ENCODE measurements around the gene TMEM63C. TPM values are rescaled to one million over a fixed set of nuclear protein-coding genes. Genes with fewer than 3 reads are reported as not detected.

Gene TMEM63C
- total RNA-seq, 5 donors from 2014 or later (not counting 1 experiment from before 2014, with no cell fraction given) = 0.76 to 2.6 (median 1.3) TPM

DNA sequence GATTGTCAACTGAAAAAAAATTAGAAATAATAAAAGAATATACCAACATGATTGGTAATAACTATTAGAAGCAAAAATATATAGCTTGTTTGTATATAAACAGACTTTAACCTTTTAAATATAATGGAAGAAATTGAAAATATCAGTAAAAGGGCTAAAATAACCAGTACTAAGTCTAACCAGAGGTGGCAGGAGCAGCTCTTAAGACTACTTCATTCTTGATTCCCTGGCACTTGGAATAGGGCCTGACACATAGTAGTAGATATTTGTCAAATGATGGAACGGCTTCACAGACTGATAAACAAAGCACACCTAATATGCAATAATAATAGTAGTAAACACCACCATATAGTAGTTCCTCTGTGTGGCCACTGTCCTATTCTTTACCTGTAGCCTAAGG is 9.4 kb downstream of the TMEM63C start:
- Histone ChIP-seq H3K4me3 (ENCODE audit: control insufficient read depth in 1 of 2, extremely low read depth in 1 of 2, low read length in 1 of 2) (no peak overlapping the region), H3K27ac (ENCODE audit: low read length) (no peak overlapping the region), H3K36me3 (ENCODE audit: control insufficient read depth in 2 of 2, extremely low read depth in 1 of 2, insufficient read depth in 1 of 2, low read length in 1 of 2) (no peaks in the 10 kb centered on the region), H3K9me3 (no peaks in the 10 kb centered on the region), H3K27me3 (replicated peaks in 1 of 2; ENCODE audit: control insufficient read depth in 2 of 2, extremely low read depth in 1 of 2, insufficient read depth in 2 of 2, low read length in 1 of 2) (peaks cover 0 to 13% of the 10 kb centered on the region in 2 experiments), H3K4me1 (ENCODE audit: control insufficient read depth in 1 of 2, extremely low read depth in 1 of 2, insufficient read depth in 2 of 2, low read length in 2 of 2) (peaks cover 0 to 5% of the 10 kb centered on the region in 2 experiments)
- ChIA-PET POLR2A (interaction anchor here in 1 of 2 donors (0.5 kb wide), 1 partner anchor 50 kb away, joined by 4 read pairs; no protein-coding TSS in a partner anchor), CTCF (no interaction called here)
- Mint-ChIP-seq H3K27me3 (peaks cover 19 to 27% of the 10 kb centered on the region in 2 donors), H3K36me3 (no peaks in the 10 kb centered on the region), H3K27ac (no peak overlapping the region), H3K4me3 (no peak overlapping the region), H3K4me1 (no peaks in the 10 kb centered on the region), H3K9me3 (no peaks in the 10 kb centered on the region)
- no CpG with 5 or more reads among the region's 1 CpG for WGBS (ENCODE audit: insufficient coverage)
- DNase-seq (no peak), ATAC-seq (replicated peaks in 1 of 4) (no peak)

DNA sequence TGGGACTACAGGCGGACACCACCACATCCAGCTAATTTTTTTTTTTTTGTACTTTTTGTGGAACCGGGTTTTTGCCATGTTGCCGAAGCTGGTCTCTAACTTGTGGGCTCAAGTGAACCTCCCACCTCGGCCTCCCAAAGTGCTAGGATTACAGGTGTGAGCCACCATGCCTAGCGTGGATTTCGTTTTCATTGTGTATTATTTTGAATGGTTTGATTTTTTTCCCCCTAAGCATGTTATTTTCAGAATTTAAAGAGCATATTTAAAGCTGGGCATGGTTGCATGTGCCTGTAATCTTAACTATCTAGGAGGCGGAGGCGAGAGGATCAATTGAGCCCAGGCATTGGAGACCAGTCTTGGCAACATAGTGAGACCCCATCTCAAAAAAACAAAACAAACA is 13.1 kb downstream of the TMEM63C start:
- H3K27me3 Mint-ChIP-seq = peaks cover 0 to 24% of the 10 kb centered on the region in 2 donors
- Histone ChIP-seq H3K4me3 (ENCODE audit: control insufficient read depth in 1 of 2, extremely low read depth in 1 of 2, low read length in 1 of 2) (no peak overlapping the region), H3K27me3 (replicated peaks in 1 of 2; ENCODE audit: control insufficient read depth in 2 of 2, extremely low read depth in 1 of 2, insufficient read depth in 2 of 2, low read length in 1 of 2) (peaks cover 0 to 14% of the 10 kb centered on the region in 2 experiments), H3K27ac (ENCODE audit: low read length) (no peak overlapping the region), H3K36me3 (ENCODE audit: control insufficient read depth in 2 of 2, extremely low read depth in 1 of 2, insufficient read depth in 1 of 2, low read length in 1 of 2) (no peaks in the 10 kb centered on the region), H3K9me3 (no peaks in the 10 kb centered on the region), H3K4me1 (ENCODE audit: control insufficient read depth in 1 of 2, extremely low read depth in 1 of 2, insufficient read depth in 2 of 2, low read length in 2 of 2) (no peaks in the 10 kb centered on the region)
- ChIA-PET POLR2A (no interaction called here), CTCF (no interaction called here)
- no peak overlapping the region for H3K27ac Mint-ChIP-seq
- H3K9me3 Mint-ChIP-seq = no peaks in the 10 kb centered on the region
- no peaks in the 10 kb centered on the region for H3K36me3 Mint-ChIP-seq
- H3K4me3 Mint-ChIP-seq = no peak overlapping the region
- H3K4me1 Mint-ChIP-seq = no peaks in the 10 kb centered on the region
- no peak for ATAC-seq (replicated peaks in 1 of 4)
- WGBS (ENCODE audit: insufficient coverage) = 100% methylated on average over 1 of the region's 8 CpGs
- no peak for DNase-seq

DNA sequence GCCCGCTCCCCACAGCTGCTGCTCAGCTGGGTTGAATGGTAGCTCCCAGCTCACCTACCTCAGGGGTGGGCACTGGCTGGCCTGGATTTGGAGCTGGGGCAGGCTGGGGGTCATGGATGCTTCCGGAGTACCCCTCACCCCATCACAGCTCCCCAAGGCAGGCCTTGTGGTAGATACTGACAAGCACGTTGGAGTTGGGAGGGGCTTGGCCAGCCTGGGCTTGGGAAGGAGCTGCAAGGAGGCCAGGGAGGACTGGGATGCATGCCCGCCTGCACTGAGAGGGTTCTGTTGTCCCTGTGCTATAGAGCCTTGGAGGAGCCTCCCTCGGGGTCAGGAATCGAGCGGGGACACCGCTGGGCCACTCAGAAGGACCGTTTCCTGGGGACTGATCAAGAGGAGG is 14.2 kb downstream of the TMEM63C start:
- CTCF ChIA-PET = interaction anchor here in 1 of 2 donors (0.7 kb wide), 1 partner anchor 18 kb away, joined by 3 read pairs; no protein-coding TSS in a partner anchor
- H3K4me3 Mint-ChIP-seq = no peak overlapping the region

DNA sequence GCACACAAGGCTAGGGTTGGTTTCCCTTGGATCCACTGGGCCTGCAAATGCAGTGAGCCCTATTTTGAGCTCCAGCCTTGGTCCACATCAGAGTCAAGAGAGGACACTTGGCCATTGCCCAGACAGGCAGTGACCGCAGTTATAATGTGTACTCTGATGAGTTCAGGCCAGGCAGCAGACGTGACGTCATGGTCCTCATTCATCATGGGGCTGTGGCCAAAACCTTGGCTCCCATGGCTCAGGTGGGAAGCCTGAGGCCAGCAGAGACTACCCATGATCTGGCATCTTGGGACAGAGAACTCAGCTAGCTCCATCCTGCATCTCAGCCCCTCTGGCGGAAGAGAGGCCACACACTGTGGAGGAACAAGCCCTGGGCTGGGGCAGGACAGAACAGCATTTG is 16.4 kb downstream of the TMEM63C start:
- H3K27me3 Mint-ChIP-seq = peaks cover 14 to 34% of the 10 kb centered on the region in 2 donors
- H3K9me3 Mint-ChIP-seq = no peaks in the 10 kb centered on the region
- H3K4me3 Mint-ChIP-seq = no peak overlapping the region
- H3K4me1 ChIP-seq (ENCODE audit: control insufficient read depth in 1 of 2, extremely low read depth in 1 of 2, insufficient read depth in 2 of 2, low read length in 2 of 2) = no peaks in the 10 kb centered on the region
- H3K27ac ChIP-seq (ENCODE audit: low read length) = no peak overlapping the region
- POLR2A ChIA-PET = interaction anchor here (0.6 kb wide), 2 partner anchors 173 to 483 kb away, joined by 3 to 11 read pairs; no protein-coding TSS in a partner anchor
- H3K4me1 Mint-ChIP-seq = no peaks in the 10 kb centered on the region
- no peak overlapping the region for H3K27ac Mint-ChIP-seq
- 92% methylated on average over 4 of the region's 4 CpGs for WGBS (ENCODE audit: insufficient coverage)
- H3K36me3 Mint-ChIP-seq = no peaks in the 10 kb centered on the region
- H3K9me3 ChIP-seq = no peaks in the 10 kb centered on the region
- no peaks in the 10 kb centered on the region for H3K36me3 ChIP-seq (ENCODE audit: control insufficient read depth in 2 of 2, extremely low read depth in 1 of 2, insufficient read depth in 1 of 2, low read length in 1 of 2)
- ATAC-seq (replicated peaks in 1 of 4) (no peak), DNase-seq (no peak)
- peaks cover 0 to 26% of the 10 kb centered on the region in 2 experiments for H3K27me3 ChIP-seq (replicated peaks in 1 of 2; ENCODE audit: control insufficient read depth in 2 of 2, extremely low read depth in 1 of 2, insufficient read depth in 2 of 2, low read length in 1 of 2)
- CTCF ChIA-PET = no interaction called here
- H3K4me3 ChIP-seq (ENCODE audit: control insufficient read depth in 1 of 2, extremely low read depth in 1 of 2, low read length in 1 of 2) = no peak overlapping the region

More for the DNA sequence above, 14.2 kb downstream of the TMEM63C start:
- POLR2A ChIA-PET = no interaction called here
- no peak for DNase-seq
- H3K4me3 ChIP-seq (ENCODE audit: control insufficient read depth in 1 of 2, extremely low read depth in 1 of 2, low read length in 1 of 2) = no peak overlapping the region
- no peaks in the 10 kb centered on the region for H3K36me3 Mint-ChIP-seq
- H3K4me1 ChIP-seq (ENCODE audit: control insufficient read depth in 1 of 2, extremely low read depth in 1 of 2, insufficient read depth in 2 of 2, low read length in 2 of 2) = no peaks in the 10 kb centered on the region
- H3K27ac ChIP-seq (ENCODE audit: low read length) = no peak overlapping the region
- H3K27me3 Mint-ChIP-seq = peaks cover 3 to 30% of the 10 kb centered on the region in 2 donors
- no peaks in the 10 kb centered on the region for H3K9me3 ChIP-seq
- no peak overlapping the region for H3K27ac Mint-ChIP-seq
- 77% methylated on average over 6 of the region's 9 CpGs for WGBS (ENCODE audit: insufficient coverage)
- no peaks in the 10 kb centered on the region for H3K36me3 ChIP-seq (ENCODE audit: control insufficient read depth in 2 of 2, extremely low read depth in 1 of 2, insufficient read depth in 1 of 2, low read length in 1 of 2)
- ATAC-seq (replicated peaks in 1 of 4) = no peak
- no peaks in the 10 kb centered on the region for H3K9me3 Mint-ChIP-seq
- peaks cover 0 to 17% of the 10 kb centered on the region in 2 experiments for H3K27me3 ChIP-seq (replicated peaks in 1 of 2; ENCODE audit: control insufficient read depth in 2 of 2, extremely low read depth in 1 of 2, insufficient read depth in 2 of 2, low read length in 1 of 2)
- H3K4me1 Mint-ChIP-seq = no peaks in the 10 kb centered on the region

DNA sequence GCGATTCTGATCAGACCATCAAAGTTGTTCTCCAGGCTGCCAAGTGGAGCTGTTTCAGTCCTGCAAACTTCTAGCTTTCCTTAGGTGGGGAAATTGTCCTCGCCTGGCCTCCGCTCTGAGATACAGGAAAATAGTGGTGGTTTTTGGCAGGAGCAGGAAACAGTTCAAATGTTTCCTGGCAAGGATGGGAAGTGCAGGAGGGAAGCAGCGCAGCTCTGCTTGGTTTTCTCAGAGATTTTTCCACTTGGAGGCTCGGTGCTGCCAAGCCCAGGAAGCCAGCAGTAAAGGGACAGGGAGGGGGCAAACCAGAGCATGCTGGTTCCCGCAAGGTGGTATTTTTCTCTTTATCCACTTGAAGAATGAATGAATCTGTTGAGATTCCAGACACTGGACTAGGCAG is 17.0 kb downstream of the TMEM63C start:
- Mint-ChIP-seq H3K27me3 (peaks cover 14 to 35% of the 10 kb centered on the region in 2 donors), H3K4me1 (no peaks in the 10 kb centered on the region), H3K4me3 (no peak overlapping the region), H3K27ac (no peak overlapping the region), H3K36me3 (no peaks in the 10 kb centered on the region), H3K9me3 (no peaks in the 10 kb centered on the region)
- ChIA-PET POLR2A (no interaction called here), CTCF (no interaction called here)
- no peak for ATAC-seq (replicated peaks in 1 of 4)
- peaks cover 0 to 28% of the 10 kb centered on the region in 2 experiments for H3K27me3 ChIP-seq (replicated peaks in 1 of 2; ENCODE audit: control insufficient read depth in 2 of 2, extremely low read depth in 1 of 2, insufficient read depth in 2 of 2, low read length in 1 of 2)
- H3K4me1 ChIP-seq (ENCODE audit: control insufficient read depth in 1 of 2, extremely low read depth in 1 of 2, insufficient read depth in 2 of 2, low read length in 2 of 2) = no peaks in the 10 kb centered on the region
- no peaks in the 10 kb centered on the region for H3K36me3 ChIP-seq (ENCODE audit: control insufficient read depth in 2 of 2, extremely low read depth in 1 of 2, insufficient read depth in 1 of 2, low read length in 1 of 2)
- H3K9me3 ChIP-seq = no peaks in the 10 kb centered on the region
- H3K27ac ChIP-seq (ENCODE audit: low read length) = no peak overlapping the region
- WGBS (ENCODE audit: insufficient coverage) = 80% methylated on average over 3 of the region's 6 CpGs
- DNase-seq = no peak
- no peak overlapping the region for H3K4me3 ChIP-seq (ENCODE audit: control insufficient read depth in 1 of 2, extremely low read depth in 1 of 2, low read length in 1 of 2)

DNA sequence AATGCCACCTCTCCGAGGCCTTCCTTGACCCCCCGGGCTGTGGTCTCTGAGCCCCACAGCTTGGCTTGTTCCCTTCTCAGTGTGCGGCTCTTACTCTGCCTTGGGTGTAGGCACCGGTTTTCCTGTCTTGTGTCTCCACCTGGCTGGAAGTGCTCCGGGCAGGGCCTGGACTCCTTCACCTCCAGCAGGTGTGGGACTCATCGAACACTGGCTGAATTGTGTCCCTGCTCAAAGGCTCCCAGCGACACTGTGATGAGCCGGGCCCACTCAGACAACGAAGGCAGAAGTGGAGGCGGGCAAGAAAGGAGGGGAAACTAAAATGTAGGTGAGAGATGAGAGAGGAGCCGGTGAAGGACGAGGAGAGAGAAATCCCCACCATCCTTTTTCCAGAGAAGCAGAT is 18.0 kb downstream of the TMEM63C start:
- ChIA-PET CTCF (no interaction called here), POLR2A (no interaction called here)
- Histone ChIP-seq H3K4me3 (ENCODE audit: control insufficient read depth in 1 of 2, extremely low read depth in 1 of 2, low read length in 1 of 2) (no peak overlapping the region), H3K4me1 (ENCODE audit: control insufficient read depth in 1 of 2, extremely low read depth in 1 of 2, insufficient read depth in 2 of 2, low read length in 2 of 2) (no peaks in the 10 kb centered on the region), H3K27ac (ENCODE audit: low read length) (no peak overlapping the region), H3K27me3 (replicated peaks in 1 of 2; ENCODE audit: control insufficient read depth in 2 of 2, extremely low read depth in 1 of 2, insufficient read depth in 2 of 2, low read length in 1 of 2) (peaks cover 0 to 32% of the 10 kb centered on the region in 2 experiments), H3K36me3 (ENCODE audit: control insufficient read depth in 2 of 2, extremely low read depth in 1 of 2, insufficient read depth in 1 of 2, low read length in 1 of 2) (no peaks in the 10 kb centered on the region), H3K9me3 (no peaks in the 10 kb centered on the region)
- H3K4me3 Mint-ChIP-seq = no peak overlapping the region
- 82% methylated on average over 6 of the region's 12 CpGs for WGBS (ENCODE audit: insufficient coverage)
- H3K27me3 Mint-ChIP-seq = peaks cover 14 to 34% of the 10 kb centered on the region in 2 donors
- H3K27ac Mint-ChIP-seq = no peak overlapping the region
- ATAC-seq (replicated peaks in 1 of 4) (no peak), DNase-seq (no peak)
- H3K36me3 Mint-ChIP-seq = no peaks in the 10 kb centered on the region
- no peaks in the 10 kb centered on the region for H3K4me1 Mint-ChIP-seq
- no peaks in the 10 kb centered on the region for H3K9me3 Mint-ChIP-seq

All from T-cell (primary cell).